ENCODE data around the gene LIPE. TPM values are rescaled to one million over a fixed set of nuclear protein-coding genes. Genes with fewer than 3 reads are reported as not detected.

Gene LIPE
- total and polyA plus RNA-seq, 4 donors: 6.7 to 34.2 (median 20.1) TPM

GRCh38 chr19:42362891-42363440 lies 64.2 kb downstream of the LIPE start:
- Histone ChIP-seq H3K4me3 (ENCODE audit: low read depth, low read length) (no peak overlapping the region), H3K27me3 (ENCODE audit: control insufficient read depth, insufficient read depth, low read length) (no peaks in the 10 kb centered on the region), H3K4me1 (ENCODE audit: control insufficient read depth, insufficient read depth, low read length) (peaks cover 7% of the 10 kb centered on the region), H3K9me3 (ENCODE audit: control insufficient read depth, insufficient read depth, low read length) (no peaks in the 10 kb centered on the region), H3K27ac (ENCODE audit: low read depth, low read length) (no peak overlapping the region), H3K36me3 (ENCODE audit: control insufficient read depth, insufficient read depth, low read length) (peaks cover 85% of the 10 kb centered on the region)
- 93% methylated on average over 11 of the region's 13 CpGs for WGBS (ENCODE audit: insufficient coverage)
- no peak for DNase-seq (ENCODE audit: low read depth in 4 of 6, low spot score in 6 of 6)

- no peaks in the 10 kb centered on the region for H3K27me3 ChIP-seq (ENCODE audit: control insufficient read depth, insufficient read depth, low read length)
- peaks cover 87% of the 10 kb centered on the region for H3K36me3 ChIP-seq (ENCODE audit: control insufficient read depth, insufficient read depth, low read length)
- H3K4me3 ChIP-seq (ENCODE audit: low read depth, low read length): no peak overlapping the region
- no peak for DNase-seq (ENCODE audit: low read depth in 4 of 6, low spot score in 6 of 6)
- peaks cover 7% of the 10 kb centered on the region for H3K4me1 ChIP-seq (ENCODE audit: control insufficient read depth, insufficient read depth, low read length)
- H3K27ac ChIP-seq (ENCODE audit: low read depth, low read length): no peak overlapping the region
- H3K9me3 ChIP-seq (ENCODE audit: control insufficient read depth, insufficient read depth, low read length): no peaks in the 10 kb centered on the region
- 96% methylated on average over 14 of the region's 14 CpGs for WGBS (ENCODE audit: insufficient coverage)
Observed at GRCh38 chr19:42362342-42362741, 64.8 kb downstream of the LIPE start.

GRCh38 chr19:42361545-42361910 lies 65.7 kb downstream of the LIPE start:
- Histone ChIP-seq H3K4me3 (ENCODE audit: low read depth, low read length) (no peak overlapping the region), H3K9me3 (ENCODE audit: control insufficient read depth, insufficient read depth, low read length) (no peaks in the 10 kb centered on the region), H3K4me1 (ENCODE audit: control insufficient read depth, insufficient read depth, low read length) (peaks cover 7% of the 10 kb centered on the region), H3K36me3 (ENCODE audit: control insufficient read depth, insufficient read depth, low read length) (peaks cover 88% of the 10 kb centered on the region), H3K27me3 (ENCODE audit: control insufficient read depth, insufficient read depth, low read length) (no peaks in the 10 kb centered on the region), H3K27ac (ENCODE audit: low read depth, low read length) (no peak overlapping the region)
- no peak for DNase-seq (ENCODE audit: low read depth in 4 of 6, low spot score in 6 of 6)
- 93% methylated on average over 7 of the region's 7 CpGs for WGBS (ENCODE audit: insufficient coverage)

GRCh38 chr19:42360787-42361544 lies 66.2 kb downstream of the LIPE start:
- Histone ChIP-seq H3K27me3 (ENCODE audit: control insufficient read depth, insufficient read depth, low read length) (no peaks in the 10 kb centered on the region), H3K4me1 (ENCODE audit: control insufficient read depth, insufficient read depth, low read length) (peaks cover 7% of the 10 kb centered on the region), H3K4me3 (ENCODE audit: low read depth, low read length) (no peak overlapping the region), H3K9me3 (ENCODE audit: control insufficient read depth, insufficient read depth, low read length) (no peaks in the 10 kb centered on the region), H3K27ac (ENCODE audit: low read depth, low read length) (no peak overlapping the region), H3K36me3 (ENCODE audit: control insufficient read depth, insufficient read depth, low read length) (peaks cover 90% of the 10 kb centered on the region)
- no peak for DNase-seq (ENCODE audit: low read depth in 4 of 6, low spot score in 6 of 6)
- WGBS (ENCODE audit: insufficient coverage): 71% methylated on average over 13 of the region's 16 CpGs

GRCh38 chr19:42357290-42357689 lies 69.9 kb downstream of the LIPE start:
- H3K4me3 ChIP-seq (ENCODE audit: low read depth, low read length): no peak overlapping the region
- peaks cover 20% of the 10 kb centered on the region for H3K4me1 ChIP-seq (ENCODE audit: control insufficient read depth, insufficient read depth, low read length)
- H3K27me3 ChIP-seq (ENCODE audit: control insufficient read depth, insufficient read depth, low read length): no peaks in the 10 kb centered on the region
- no peaks in the 10 kb centered on the region for H3K9me3 ChIP-seq (ENCODE audit: control insufficient read depth, insufficient read depth, low read length)
- WGBS (ENCODE audit: insufficient coverage): 96% methylated on average over 11 of the region's 12 CpGs
- DNase-seq (ENCODE audit: low read depth in 4 of 6, low spot score in 6 of 6): no peak
- H3K36me3 ChIP-seq (ENCODE audit: control insufficient read depth, insufficient read depth, low read length): peaks cover 95% of the 10 kb centered on the region
- H3K27ac ChIP-seq (ENCODE audit: low read depth, low read length): no peak overlapping the region

- Histone ChIP-seq H3K27me3 (ENCODE audit: control insufficient read depth, insufficient read depth, low read length) (no peaks in the 10 kb centered on the region), H3K27ac (ENCODE audit: low read depth, low read length) (no peak overlapping the region), H3K4me3 (ENCODE audit: low read depth, low read length) (no peak overlapping the region), H3K36me3 (ENCODE audit: control insufficient read depth, insufficient read depth, low read length) (peaks cover 93% of the 10 kb centered on the region), H3K4me1 (ENCODE audit: control insufficient read depth, insufficient read depth, low read length) (peaks cover 27% of the 10 kb centered on the region), H3K9me3 (ENCODE audit: control insufficient read depth, insufficient read depth, low read length) (no peaks in the 10 kb centered on the region)
- no peak for DNase-seq (ENCODE audit: low read depth in 4 of 6, low spot score in 6 of 6)
- 98% methylated on average over 15 of the region's 15 CpGs for WGBS (ENCODE audit: insufficient coverage)
Observed at GRCh38 chr19:42356686-42357085, 70.5 kb downstream of the LIPE start.

GRCh38 chr19:42355896-42356295 lies 71.3 kb downstream of the LIPE start:
- Histone ChIP-seq H3K9me3 (ENCODE audit: control insufficient read depth, insufficient read depth, low read length) (no peaks in the 10 kb centered on the region), H3K4me3 (ENCODE audit: low read depth, low read length) (no peak overlapping the region), H3K27me3 (ENCODE audit: control insufficient read depth, insufficient read depth, low read length) (no peaks in the 10 kb centered on the region), H3K27ac (ENCODE audit: low read depth, low read length) (no peak overlapping the region), H3K4me1 (ENCODE audit: control insufficient read depth, insufficient read depth, low read length) (peaks cover 34% of the 10 kb centered on the region), H3K36me3 (ENCODE audit: control insufficient read depth, insufficient read depth, low read length) (peaks cover 93% of the 10 kb centered on the region)
- no peak for DNase-seq (ENCODE audit: low read depth in 4 of 6, low spot score in 6 of 6)
- 94% methylated on average over 12 of the region's 12 CpGs for WGBS (ENCODE audit: insufficient coverage)

- H3K27ac ChIP-seq (ENCODE audit: low read depth, low read length): peak overlapping the region; percentile 86
- no peaks in the 10 kb centered on the region for H3K9me3 ChIP-seq (ENCODE audit: control insufficient read depth, insufficient read depth, low read length)
- H3K27me3 ChIP-seq (ENCODE audit: control insufficient read depth, insufficient read depth, low read length): no peaks in the 10 kb centered on the region
- peaks cover 44% of the 10 kb centered on the region for H3K4me1 ChIP-seq (ENCODE audit: control insufficient read depth, insufficient read depth, low read length)
- peaks cover 94% of the 10 kb centered on the region for H3K36me3 ChIP-seq (ENCODE audit: control insufficient read depth, insufficient read depth, low read length)
- no peak for DNase-seq (ENCODE audit: low read depth in 4 of 6, low spot score in 6 of 6)
- H3K4me3 ChIP-seq (ENCODE audit: low read depth, low read length): no peak overlapping the region
- WGBS (ENCODE audit: insufficient coverage): 76% methylated on average over 22 of the region's 29 CpGs
Observed at GRCh38 chr19:42353341-42354015, 73.7 kb downstream of the LIPE start.

- peak; percentile 80 to 99 (median 94) for DNase-seq (ENCODE audit: low read depth in 4 of 6, low spot score in 6 of 6)
- H3K27me3 ChIP-seq (ENCODE audit: control insufficient read depth, insufficient read depth, low read length): no peaks in the 10 kb centered on the region
- H3K9me3 ChIP-seq (ENCODE audit: control insufficient read depth, insufficient read depth, low read length): no peaks in the 10 kb centered on the region
- peaks cover 94% of the 10 kb centered on the region for H3K36me3 ChIP-seq (ENCODE audit: control insufficient read depth, insufficient read depth, low read length)
- peak overlapping the region; percentile 86 for H3K27ac ChIP-seq (ENCODE audit: low read depth, low read length)
- H3K4me1 ChIP-seq (ENCODE audit: control insufficient read depth, insufficient read depth, low read length): peaks cover 44% of the 10 kb centered on the region
- WGBS (ENCODE audit: insufficient coverage): 15% methylated on average over 30 of the region's 31 CpGs
- H3K4me3 ChIP-seq (ENCODE audit: low read depth, low read length): no peak overlapping the region
Observed at GRCh38 chr19:42352301-42353259, 74.6 kb downstream of the LIPE start.
